ENCODE results near the gene PRKCB. TPM values are rescaled to one million over a fixed set of nuclear protein-coding genes. Genes with fewer than 3 reads are reported as not detected.
"Not testable (repeated sequence)": the region's sequence is repeated elsewhere in the genome, so short reads cannot be mapped to it uniquely, and the experiment has no call there.

Gene PRKCB
- total RNA-seq, 1 donor from 2014 or later, result not detected

DNA sequence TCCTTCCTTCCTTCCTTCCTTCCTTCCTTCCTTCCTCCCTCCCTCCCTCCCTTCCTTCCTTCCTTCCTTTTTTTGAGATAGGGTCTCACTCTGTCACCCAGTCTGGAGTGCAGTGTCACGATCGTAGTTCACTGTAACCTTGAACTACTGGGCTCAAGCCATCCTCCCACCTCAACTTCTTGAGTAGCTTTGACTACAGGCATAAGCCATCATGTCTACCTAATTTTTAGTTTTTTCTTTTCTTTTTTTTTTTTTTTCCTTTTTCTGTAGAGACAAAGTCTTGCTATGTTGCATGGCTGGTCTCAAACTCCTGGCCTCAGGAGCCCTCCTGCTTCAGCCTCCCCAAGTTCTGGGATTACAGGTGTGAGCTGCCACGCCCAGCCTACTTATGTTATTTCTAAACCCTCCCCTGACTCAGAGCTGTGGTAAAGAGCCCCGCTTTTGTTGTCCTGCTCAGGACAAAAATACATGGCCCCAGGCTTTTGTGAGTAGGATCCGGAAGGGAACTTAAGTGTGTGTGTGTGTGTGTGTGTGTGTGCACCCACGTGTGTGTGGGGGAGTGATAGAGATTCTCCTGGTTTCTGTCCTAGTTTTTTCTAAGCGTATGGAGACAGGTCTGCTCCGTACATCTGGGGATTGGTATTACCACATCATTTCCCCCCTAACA lies 67.1 kb downstream of the PRKCB start:
- DNase-seq (ENCODE audit: low read depth), result no peak

DNA sequence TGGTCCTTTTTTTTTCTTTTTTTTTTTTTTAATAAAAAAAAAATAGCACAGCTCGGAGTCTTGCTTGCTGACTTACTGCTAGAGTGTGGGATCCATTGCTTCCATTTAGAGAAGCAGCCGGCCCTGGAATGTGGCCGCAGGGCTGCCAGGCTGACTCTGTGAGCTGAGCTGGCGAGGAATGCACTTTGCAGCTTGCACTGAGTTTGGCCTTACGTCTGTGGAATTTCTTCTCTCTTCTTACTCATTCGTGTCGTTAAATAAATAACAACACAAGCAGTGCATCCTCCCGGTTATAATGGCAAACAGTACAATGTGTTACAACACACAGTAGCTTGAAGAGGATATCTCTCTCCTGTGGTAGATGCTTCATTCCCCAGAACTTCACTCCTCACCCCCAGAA lies 69.2 kb downstream of the PRKCB start:
- peak; percentile 77 for DNase-seq (ENCODE audit: low read depth)

DNA sequence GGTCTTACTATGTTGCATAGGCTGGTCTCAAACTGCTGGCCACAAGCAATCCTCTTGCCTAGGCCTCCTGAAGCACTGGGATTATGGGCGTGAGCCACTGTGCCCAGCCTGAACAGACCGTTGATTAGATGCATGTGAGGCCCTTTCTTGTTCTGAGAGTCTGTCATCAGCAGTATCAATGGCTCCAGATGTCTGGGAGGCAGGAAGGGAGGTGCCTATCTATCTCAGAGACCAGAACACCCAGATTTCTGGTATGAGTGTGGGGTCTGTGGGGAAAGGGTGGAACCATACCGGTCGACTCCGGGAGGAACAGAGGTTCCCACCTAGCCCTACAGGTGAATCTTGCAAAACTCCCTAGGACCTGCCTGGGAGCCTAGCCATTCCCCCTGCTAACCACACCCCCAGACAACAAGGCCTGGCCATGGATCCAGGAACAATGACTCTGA lies 71.7 kb downstream of the PRKCB start:
- no peak for DNase-seq (ENCODE audit: low read depth)

DNA sequence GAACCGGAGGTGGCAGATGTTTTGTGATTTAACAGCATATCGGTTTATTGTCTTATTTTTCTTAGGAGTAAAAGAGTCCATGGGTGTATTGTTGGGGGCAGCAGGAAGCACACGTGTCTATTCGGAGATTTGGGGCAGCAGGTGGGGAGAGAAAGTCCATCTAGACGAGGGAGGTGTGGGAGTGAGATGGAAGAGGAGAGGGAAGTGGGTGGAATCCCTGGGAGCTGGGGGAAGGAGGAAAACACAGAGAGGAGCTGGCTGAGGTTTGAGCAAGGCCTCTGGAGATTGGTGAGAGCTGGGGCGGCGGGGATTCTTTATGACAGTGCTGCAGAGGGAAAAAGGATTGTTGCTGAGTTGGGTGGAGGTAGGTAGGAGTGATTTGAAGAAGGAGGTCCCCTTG lies 72.1 kb downstream of the PRKCB start:
- no peak for DNase-seq (ENCODE audit: low read depth)

DNA sequence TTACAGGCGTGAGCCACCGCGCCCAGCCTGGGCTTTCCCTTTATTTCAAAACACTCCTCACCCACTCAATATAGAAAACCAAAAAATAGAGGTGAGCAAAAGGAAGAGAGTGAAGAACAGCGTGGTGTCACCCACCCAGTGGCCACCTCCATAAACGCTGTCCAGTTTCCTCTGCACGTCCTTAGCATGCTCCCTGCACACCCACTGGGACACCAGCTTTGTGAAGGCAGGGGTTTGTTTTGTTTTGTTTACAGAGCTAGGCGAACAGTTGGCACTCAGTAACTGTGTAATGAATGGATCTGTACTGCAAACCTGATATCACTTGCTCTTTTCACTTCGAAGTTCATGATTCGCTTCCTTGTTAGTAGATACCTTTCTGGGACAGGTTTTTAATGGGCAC lies 73.0 kb downstream of the PRKCB start:
- DNase-seq (ENCODE audit: low read depth), result no peak

DNA sequence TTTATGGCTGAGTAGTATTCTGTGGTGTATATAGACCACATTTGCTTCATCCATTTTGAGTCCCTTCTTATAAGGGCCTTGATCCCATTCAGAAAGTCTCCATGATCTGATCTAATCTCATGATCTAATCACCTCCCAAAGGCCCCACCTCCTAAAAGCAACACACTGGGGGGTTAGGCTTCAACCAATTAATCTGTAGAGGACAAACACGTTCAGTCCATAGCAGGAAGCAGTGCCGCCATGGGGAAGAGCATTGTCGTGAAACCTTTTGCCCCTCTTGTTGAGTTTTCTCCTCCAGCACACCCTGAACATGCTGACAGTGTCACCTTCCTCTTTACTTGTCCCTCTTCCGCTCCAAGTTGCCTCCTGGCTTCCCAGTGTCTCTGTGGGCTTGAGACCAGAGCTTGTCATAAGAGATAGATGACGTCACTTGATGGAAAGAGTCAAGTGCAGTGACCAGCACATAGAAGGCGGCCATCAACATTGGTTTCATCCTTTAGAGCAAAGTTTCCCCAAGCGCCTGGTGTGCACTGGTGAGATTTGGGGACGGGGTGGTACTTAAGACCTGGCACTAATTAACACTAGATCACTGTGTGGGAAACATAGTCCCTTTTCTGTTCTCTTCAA lies 74.1 kb downstream of the PRKCB start:
- DNase-seq (ENCODE audit: low read depth), result no peak

DNA sequence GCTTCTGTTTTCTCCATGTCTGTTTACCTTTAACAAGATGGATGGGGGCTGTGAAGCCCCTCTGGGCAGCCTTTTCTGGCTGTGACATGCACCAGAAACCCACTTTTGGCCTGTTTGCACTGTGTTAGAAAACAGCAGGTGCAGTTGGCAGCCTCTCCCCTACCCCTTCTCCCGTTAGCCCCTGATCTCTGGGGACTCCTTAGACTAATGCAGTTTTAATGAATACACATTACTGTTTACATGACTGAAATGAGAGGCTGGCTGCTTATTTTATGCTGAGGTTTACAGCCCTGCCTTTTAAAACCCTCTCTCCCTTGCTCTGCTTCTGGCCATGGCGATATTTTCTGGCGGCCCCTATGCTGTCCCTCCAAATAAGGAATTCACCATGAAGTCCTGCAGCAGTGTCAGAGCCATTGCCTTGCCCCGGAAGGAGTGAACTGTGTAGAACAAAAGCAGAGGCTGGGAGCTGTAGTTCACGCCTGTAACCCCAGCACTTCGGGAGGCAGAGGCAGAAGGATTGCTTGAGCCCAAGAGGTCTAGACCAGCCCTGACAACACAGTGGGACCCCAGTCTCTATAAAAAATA lies 79.3 kb downstream of the PRKCB start:
- DNase-seq (ENCODE audit: low read depth), result no peak

DNA sequence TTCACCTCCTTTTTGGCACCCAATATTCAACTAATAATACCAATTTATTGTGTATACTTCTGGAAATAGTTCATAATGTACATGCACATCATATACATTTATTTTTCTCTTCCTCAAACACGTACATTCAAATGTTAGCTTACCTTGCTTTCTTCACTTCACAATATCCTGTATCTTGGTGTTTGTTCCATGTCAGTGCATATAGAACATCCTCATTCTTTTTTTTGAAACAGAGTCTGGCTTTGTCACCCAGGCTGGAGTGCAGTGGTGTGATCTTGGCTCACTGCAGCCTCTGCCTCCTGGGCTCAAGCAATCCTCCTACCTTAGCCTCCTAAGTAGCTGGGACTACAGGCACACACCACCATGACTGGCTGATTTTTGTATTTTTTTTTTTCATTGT lies 80.8 kb downstream of the PRKCB start:
- DNase-seq (ENCODE audit: low read depth), result not testable (repeated sequence)

DNA sequence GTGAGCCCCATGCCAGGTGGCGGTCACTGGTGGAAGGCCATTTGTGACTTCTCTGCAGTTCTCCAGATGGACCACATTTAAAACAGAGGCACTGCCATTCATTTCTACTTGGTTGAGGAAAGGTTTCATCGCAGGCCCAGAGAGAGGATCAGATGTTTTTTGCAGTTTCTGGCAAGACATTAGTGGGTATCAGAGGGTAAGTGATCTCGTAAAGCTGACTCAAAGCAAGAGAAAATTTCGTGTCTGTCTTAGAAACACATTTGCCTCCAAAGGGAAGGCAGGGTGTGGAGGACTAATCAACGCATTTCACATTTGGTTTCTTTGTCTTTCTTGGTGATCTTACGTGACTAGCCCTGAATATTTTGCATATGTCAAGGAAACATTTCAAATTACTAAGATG lies 81.8 kb downstream of the PRKCB start:
- no peak for DNase-seq (ENCODE audit: low read depth)

DNA sequence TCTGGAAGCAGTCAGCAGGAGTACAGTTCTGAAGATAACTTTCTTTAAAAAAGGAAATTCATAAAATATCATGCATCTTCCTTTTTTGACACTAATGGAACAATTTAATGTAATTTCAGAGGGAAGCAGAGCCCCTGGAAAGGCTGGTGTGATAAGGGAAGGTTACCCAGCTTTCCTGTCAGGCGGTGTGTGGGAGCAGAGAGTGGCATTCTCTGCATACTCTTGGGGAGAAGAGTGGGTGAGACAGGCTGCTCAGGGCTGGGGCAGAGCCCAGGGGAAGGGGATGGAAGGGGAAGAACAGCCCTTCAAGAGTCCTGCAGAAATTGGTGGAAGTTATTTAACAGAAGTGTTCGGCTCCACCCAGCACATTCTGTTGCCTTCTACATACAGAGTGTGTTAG lies 84.7 kb downstream of the PRKCB start:
- no peak for DNase-seq (ENCODE audit: low read depth)

DNA sequence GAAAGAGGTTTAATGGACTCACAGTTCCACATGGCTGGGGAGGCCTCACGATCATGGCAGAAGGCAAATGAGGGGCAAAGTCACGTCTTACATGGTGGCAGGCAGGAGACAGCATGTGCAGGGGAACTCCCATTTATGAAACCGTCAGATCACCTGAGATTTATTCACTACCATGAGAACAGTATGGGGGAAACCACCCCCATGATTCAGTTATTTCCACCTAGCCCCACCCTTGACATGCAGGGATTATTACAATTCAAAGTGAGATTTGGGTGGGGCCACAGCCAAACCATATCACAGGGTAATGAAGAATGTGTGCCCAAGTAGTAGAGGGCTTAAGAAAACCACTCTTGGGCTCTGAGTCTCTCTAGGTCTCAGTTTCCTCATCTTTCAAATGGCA lies 85.1 kb downstream of the PRKCB start:
- no peak for DNase-seq (ENCODE audit: low read depth)

DNA sequence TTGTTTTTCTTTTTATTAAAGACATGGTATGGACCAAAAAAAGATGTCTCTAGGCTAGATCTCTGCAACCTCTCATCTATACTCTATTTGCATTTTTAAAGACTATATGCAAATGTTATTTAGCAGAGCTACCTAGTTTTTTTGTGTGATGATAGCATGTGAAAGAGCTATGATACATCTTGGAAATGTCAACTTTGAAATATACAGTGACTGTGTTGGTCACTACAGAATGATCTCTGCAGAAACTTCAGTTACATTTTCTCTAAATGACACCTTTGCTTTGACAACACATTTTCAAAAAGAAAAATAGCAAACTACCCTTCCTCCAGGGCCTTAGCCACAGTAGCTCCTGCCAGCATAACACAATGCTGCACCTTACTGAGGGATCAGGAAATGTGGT lies 86.6 kb downstream of the PRKCB start:
- no peak for DNase-seq (ENCODE audit: low read depth)

DNA sequence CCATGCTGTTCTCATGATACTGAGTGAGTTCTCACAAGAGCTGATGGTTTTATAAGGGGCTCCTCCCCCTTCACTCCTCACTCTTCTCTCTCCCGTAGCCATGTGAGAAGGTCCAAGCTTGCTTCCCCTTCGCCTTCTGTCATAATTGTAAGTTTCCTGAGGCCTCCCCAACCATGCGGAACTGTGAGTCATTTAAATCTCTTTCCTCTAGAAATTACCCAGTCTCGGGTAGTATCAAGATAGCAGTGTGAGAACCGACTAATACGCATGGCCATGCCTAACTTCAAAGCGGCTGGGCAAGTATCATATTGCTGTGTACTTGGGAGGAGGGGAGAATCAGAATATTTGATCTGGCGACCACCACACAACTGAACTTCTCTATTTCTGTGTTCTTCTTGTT lies 88.3 kb downstream of the PRKCB start:
- no peak for DNase-seq (ENCODE audit: low read depth)

DNA sequence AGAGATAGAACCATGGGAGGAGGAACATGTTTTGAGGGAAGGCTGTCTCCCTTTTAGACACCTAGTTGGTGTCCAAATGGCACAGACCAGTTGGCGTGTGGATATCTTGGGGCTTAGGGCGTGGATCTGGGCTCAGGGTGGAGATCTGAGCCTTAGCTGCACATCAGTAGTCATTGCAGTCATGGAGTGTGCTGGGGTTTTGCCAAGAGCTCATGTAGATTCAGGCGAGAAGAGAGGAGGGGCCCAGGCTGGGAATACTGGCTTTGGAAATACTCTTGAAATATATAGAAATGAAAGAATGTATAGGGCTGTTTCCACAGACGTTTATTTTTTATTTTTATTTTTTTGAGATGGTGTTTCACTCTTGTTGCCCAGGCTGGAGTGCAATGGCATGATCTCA lies 92.0 kb downstream of the PRKCB start:
- DNase-seq (ENCODE audit: low read depth), result no peak

DNA sequence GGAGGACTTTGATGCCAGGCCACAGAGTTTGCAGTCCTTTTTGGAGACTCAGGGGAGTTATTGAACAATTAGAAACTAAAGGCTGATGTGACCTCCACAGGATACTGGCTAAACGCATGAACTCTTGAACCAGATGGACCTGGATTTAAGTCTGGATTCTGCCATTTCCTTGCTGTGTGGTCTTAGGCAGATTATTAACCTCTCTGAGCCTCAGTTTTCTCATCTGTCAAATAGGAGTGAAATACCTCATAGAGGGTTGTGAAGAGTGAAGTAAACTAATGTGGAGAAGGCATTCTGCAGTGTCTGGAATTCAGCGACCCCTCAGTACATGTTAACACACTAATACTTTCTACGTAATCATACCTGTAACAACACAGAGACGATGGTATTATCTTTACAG lies 93.5 kb downstream of the PRKCB start:
- no peak for DNase-seq (ENCODE audit: low read depth)

DNA sequence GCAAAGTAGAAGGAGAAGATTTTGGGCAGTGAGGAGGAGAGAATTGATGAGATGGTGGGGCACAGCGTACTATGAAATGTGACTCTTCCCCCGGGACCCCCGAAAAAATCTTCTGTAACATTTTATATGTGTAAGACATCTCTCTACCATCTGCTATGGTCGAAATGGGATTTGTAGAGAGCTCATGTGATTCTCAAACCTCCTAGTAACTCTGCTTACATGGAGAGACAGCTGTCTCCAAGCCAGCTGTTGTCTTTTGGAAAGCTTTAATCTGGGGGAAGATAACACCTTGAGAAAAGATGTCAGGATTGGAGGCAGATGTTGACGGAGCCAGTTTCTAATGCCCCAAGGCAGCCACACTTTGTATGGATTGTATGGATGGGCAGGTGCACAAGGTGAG lies 94.1 kb downstream of the PRKCB start:
- no peak for DNase-seq (ENCODE audit: low read depth)

DNA sequence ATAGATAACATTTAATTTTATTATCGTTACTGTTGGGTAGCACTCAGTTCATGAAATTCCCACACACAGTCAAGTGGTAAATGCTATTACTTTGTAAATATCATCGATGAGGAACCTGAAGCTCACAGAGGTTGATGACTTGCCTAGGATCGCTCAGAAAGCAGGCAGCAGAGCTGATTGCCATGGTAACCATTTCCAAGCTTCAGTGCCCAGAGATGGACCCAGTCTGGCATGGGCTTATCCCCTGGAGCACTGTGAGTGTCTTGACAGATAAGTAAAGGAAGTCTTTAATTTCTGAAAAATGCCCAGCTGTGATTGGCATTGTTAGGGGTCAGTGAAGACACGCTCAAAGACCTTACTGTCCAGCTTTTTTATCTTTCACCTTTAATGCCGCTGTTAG lies 95.0 kb downstream of the PRKCB start:
- no peak for DNase-seq (ENCODE audit: low read depth)

DNA sequence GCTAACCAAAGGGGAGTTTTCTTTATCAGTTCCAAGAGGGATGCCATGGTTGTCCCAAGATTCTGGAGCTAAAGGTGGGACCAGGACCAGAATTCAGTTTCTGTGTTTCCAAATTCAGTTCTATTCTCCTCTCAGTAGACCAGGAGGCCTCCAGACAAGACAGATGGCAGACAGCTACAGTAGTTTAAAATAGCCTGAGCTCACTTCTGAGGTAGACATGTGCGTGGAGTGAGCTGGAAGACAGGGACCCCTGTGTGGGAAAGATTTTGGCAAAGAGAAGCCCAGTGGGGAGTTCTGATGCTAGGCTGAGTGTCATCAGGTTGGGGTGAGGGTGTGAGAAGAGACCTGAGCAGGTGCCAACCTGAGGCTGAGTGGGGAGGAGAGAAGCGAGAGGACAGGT lies 95.4 kb downstream of the PRKCB start:
- no peak for DNase-seq (ENCODE audit: low read depth)

DNA sequence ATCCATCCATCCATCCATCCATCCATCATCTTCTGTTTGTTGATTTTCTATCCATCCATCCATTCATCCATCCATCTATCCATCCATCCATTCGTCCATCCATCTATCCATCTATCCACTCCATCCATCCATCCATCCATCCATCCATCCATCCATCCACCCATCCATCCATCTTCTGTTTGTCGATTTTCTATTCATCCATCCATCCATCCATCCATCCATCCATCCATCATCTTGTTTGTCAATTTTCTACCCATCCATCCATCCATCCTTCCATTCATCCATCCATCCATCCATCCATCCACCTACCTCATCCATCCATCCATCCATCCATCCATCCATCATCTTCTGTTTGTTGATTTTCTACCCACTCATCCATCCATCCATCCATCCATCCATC lies 97.9 kb downstream of the PRKCB start:
- DNase-seq (ENCODE audit: low read depth), result not testable (repeated sequence)

DNA sequence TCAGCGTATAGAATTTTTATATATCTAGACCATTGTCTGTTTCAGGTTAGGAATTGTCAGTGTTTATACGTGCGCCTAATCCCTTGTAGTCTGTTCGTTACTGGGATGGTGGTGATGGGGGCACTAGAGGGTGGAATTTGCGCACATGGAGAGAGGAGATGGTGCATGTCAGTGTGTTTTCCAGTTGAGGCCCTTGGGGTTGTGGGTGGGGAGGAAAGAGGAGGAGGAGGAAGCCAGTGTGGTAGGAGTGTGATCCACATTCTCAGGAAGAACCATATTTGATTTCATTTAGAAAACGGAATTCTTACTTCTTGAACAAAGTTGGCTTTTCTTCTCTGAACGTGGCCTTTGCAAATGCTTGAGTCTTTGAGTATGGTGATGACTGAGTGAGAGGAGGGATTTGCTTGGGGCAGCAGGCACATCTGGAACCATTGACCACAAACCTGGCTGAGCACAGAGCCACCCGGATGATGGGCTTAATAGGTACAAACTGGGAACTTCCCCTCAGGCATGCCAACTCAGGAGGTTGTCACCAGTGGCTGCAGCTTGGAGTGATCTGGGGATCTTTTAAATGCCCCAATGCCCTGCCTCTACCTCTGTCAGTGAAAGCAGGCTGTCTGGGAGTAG lies 98.9 kb downstream of the PRKCB start:
- no peak for DNase-seq (ENCODE audit: low read depth)

DNA sequence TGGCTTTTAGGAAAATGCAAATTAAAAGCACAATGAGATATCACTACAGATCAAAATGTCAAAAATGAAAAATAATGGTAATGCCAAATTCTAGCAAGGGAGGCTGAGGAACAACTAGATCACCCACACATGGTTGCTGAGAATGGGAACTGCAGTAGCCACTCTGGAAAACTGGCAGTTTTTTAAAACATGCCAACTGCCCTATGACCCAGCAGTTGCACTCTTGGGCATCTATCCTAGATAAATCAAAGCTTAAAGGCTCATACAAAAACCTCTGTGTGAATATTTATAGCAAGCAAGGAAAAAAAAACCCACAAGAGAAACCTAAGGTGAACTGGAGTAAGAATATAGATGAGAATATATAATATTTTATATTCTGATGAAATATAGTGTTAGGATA lies 104.3 kb downstream of the PRKCB start:
- DNase-seq (ENCODE audit: low read depth), result no peak

DNA sequence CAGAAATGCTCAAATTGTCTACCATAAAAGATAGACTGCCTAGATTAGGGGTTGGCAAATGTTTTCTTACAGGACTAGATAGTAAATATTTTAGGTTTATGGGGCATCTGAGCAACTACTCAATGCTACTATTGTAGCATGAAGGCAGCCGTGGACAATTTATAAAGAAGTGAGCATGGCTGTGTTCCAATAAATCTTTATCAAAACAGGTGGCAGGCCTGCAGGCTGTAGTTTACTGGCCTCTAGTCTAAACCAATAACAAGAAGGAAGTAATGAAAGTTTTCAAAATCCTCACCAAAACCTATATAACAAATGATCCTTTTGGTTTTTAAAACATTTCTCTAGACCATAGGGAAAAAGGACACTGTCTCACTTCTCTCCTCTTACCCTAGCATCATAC lies 105.2 kb downstream of the PRKCB start:
- no peak for DNase-seq (ENCODE audit: low read depth)

DNA sequence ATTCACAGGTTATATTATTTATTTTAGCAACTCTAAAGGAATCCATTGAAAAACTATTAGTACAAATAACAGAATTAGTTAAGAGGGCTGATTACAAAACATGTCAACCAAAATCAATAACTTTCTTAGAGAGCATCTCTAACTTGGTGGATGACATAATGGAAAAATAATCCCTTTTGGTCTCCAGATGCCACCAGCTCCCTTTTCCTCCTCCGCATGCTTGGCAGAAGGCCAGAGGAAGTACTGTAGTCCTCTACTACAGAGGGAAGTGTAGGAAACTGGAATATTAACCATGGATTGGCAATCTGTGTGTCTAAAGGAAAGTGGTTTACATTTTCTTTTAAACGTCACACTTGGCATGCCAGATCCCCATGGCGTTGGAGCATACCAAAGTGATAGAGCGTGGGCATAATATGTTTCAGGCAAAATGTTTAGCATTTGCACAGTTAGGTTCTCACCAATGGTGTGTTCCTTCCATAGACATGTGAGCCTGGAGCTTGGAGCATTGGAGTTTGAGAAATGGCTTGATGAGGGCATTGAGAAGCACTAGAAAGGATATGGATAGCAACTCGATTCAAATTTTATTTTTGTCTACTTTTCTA lies 106.3 kb downstream of the PRKCB start:
- DNase-seq (ENCODE audit: low read depth), result no peak
